ENCODE results near the gene SYNJ2. TPM values are rescaled to one million over a fixed set of nuclear protein-coding genes. Genes with fewer than 3 reads are reported as not detected.
"Not testable (repeated sequence)": the region's sequence is repeated elsewhere in the genome, so short reads cannot be mapped to it uniquely, and the experiment has no call there.

Gene SYNJ2, protein sequence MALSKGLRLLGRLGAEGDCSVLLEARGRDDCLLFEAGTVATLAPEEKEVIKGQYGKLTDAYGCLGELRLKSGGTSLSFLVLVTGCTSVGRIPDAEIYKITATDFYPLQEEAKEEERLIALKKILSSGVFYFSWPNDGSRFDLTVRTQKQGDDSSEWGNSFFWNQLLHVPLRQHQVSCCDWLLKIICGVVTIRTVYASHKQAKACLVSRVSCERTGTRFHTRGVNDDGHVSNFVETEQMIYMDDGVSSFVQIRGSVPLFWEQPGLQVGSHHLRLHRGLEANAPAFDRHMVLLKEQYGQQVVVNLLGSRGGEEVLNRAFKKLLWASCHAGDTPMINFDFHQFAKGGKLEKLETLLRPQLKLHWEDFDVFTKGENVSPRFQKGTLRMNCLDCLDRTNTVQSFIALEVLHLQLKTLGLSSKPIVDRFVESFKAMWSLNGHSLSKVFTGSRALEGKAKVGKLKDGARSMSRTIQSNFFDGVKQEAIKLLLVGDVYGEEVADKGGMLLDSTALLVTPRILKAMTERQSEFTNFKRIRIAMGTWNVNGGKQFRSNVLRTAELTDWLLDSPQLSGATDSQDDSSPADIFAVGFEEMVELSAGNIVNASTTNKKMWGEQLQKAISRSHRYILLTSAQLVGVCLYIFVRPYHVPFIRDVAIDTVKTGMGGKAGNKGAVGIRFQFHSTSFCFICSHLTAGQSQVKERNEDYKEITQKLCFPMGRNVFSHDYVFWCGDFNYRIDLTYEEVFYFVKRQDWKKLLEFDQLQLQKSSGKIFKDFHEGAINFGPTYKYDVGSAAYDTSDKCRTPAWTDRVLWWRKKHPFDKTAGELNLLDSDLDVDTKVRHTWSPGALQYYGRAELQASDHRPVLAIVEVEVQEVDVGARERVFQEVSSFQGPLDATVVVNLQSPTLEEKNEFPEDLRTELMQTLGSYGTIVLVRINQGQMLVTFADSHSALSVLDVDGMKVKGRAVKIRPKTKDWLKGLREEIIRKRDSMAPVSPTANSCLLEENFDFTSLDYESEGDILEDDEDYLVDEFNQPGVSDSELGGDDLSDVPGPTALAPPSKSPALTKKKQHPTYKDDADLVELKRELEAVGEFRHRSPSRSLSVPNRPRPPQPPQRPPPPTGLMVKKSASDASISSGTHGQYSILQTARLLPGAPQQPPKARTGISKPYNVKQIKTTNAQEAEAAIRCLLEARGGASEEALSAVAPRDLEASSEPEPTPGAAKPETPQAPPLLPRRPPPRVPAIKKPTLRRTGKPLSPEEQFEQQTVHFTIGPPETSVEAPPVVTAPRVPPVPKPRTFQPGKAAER (N-terminal part only)
- total RNA-seq: 19.2 TPM

DNA sequence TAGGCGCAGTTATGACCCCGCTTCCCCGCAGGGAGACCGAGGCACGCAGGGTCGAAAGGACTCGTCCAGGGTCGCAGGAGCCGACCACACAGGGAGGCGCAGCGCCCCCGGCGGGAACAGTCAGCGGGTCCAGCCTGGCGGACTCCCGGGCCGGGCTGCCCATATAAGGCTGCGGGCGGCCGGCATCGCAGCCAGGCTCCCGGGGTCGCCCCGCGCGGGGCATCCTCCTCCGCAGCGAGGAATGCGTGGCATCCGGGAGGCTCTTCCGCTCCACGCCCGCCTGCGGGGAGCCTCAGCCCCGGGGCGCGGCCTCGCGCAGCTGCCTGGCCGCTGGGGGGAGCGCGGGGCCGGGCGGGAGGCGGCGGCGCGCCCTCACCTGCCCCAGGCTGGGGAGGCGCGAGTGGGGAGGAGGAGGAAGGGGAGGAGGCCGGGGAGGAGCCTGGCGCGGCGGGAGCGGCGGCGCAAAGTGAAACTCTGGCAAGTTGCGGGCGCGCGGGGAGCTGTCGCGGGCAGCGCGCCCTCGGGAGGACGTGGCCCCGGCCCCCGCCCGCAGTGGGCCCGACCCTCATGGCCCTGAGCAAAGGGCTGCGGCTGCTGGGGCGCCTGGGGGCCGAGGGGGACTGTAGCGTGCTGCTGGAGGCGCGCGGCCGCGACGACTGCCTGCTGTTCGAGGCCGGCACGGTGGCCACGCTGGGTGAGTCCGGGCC lies at the start of gene SYNJ2:
TSS of gene SYNJ2 (plus strand) at position 469 of the 707 bp plus-strand sequence. CDS start at position 568, 99 bp downstream.
- Histone ChIP-seq H3K4me1 (ENCODE audit: insufficient read depth, low read length) (peaks cover 52% of the 10 kb centered on the region), H3K9me3 (ENCODE audit: low read depth, low read length) (no peaks in the 10 kb centered on the region), H3K4me3 (ENCODE audit: low read length) (peak within 1 kb of the TSS; percentile 63), H3K27me3 (ENCODE audit: insufficient read depth, low read length) (peaks cover 7% of the 10 kb centered on the region)

DNA sequence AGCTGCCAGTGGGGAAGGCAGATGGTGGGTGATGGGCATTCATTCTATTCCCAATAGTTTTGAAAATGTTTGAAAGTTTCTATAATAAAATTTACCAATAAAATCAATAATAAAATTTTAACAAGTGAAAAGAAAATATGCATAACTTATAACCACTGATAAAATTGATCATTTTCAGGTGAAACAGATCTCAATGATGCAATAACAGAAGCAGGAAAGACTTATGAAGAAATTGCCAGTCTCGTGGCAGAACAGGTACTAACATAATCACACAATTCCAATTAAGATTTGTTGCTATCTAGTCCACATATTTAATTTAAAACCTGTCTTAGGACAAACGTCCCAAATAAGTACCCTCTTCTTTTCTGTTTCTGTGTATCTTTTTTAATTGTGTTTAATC lies 45.9 kb upstream of the SYNJ2 start:
- Histone ChIP-seq H3K4me3 (ENCODE audit: low read length) (no peak overlapping the region), H3K4me1 (ENCODE audit: insufficient read depth, low read length) (no peaks in the 10 kb centered on the region), H3K9me3 (ENCODE audit: low read depth, low read length) (no peaks in the 10 kb centered on the region), H3K27me3 (ENCODE audit: insufficient read depth, low read length) (no peaks in the 10 kb centered on the region)

DNA sequence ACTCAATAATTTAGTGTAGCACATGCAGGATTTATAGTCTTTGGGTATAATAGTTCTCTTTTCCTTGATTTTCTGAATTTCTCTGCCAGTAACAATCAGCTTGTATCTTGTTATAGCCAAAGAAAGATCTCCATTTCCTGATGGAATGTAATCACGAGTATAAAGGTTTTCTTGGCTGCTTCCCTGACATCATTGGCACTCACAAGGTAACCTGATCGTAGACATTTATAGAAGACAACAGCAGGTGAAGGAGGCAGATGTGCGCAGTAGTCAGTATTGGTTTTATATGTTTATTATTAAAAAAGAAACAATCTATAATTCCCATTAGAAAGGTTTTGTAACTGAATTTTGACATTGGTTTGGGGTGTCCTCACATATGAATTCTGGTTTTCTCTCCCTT lies 44.3 kb upstream of the SYNJ2 start:
- no peaks in the 10 kb centered on the region for H3K27me3 ChIP-seq (ENCODE audit: insufficient read depth, low read length)
- H3K4me3 ChIP-seq (ENCODE audit: low read length): no peak overlapping the region
- H3K4me1 ChIP-seq (ENCODE audit: insufficient read depth, low read length): no peaks in the 10 kb centered on the region
- H3K9me3 ChIP-seq (ENCODE audit: low read depth, low read length): no peaks in the 10 kb centered on the region

DNA sequence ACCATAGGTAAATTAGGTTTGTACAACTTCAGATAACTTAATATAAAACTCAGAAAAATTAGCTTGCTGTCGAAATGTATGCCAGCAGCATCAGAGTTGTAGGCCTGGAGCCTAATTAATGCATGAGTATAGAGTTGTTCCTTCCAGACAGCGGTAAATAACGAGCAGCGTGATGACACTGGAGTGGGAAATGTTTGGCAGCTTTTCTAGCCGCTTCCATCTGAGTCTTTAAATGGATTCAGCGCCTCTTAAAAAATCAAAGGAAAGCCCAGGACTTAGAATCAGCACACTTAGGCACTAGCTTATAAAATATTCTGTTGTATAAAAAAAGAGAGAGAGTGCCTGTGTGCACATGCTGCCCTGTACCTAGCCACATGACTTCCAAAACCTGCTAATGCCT lies 43.7 kb upstream of the SYNJ2 start:
- no peaks in the 10 kb centered on the region for H3K27me3 ChIP-seq (ENCODE audit: insufficient read depth, low read length)
- H3K4me3 ChIP-seq (ENCODE audit: low read length): no peak overlapping the region
- H3K9me3 ChIP-seq (ENCODE audit: low read depth, low read length): no peaks in the 10 kb centered on the region
- H3K4me1 ChIP-seq (ENCODE audit: insufficient read depth, low read length): no peaks in the 10 kb centered on the region

DNA sequence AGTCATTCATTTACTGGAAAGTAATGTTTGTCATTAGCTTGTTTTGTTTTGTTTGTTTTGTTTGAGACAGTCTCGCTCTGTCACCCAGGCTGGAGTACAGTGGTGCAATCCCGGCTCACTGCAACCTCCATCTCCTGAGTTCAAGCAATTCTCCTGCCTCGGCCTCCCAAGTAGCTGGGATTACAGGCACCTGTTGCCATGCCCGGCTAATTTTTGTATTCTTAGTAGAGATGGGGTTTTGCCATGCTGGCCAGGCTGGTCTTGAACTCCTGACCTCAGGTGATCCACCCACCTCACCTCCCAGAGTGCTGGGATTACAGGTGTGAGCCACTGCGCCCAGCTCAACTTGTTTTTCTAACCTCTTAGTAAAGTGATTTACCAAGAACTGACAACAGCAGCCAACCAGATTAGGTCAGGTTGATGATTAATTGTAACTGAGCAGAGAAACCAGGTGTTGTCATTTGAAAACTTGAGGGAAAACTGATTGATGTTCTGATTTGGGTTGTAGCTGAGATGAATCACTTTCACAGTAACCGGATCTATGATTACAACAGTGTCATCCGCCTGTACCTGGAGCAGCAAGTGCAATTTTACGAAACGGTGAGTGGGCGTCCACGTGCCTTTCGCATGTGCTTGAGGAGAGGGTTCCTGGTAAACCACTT lies 41.2 kb upstream of the SYNJ2 start:
- H3K4me1 ChIP-seq (ENCODE audit: insufficient read depth, low read length); H3K4me3 ChIP-seq (ENCODE audit: low read length): not testable (repeated sequence)

DNA sequence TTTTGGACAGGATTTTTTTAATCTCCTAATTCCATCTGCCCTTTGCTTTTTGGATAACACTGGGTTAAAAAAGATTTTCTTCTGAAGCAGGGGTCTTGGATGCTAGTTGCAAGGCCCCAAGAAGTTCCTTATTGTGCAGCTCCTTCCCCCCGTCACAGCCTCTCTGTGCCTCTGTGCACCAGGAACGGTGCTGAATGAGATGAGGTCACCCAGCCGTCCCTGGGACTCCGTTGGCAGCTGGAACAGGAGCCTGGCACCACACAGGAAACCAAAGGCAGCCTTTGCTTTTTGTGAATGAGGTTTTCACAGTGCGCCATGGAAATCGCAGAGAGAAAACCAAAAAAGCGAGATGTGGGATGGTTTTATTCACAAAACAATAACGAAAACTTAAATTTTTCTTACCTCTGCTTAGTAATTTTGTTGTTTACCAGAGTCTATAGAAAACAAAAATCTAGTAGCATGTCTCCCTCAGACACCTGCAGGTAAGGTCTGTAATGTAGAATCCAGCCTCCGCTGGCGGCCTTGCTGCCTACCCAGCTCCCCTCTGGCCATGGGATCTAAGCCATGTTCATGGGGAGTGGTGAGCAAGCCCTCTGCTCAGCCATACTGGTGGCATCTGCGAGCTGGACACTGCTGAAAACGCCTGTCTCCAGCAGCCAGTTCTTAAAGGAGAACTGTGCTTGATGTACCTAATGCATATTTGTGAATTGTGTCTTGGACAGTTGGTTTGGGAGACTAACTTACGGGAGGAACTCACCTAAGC lies 40.4 kb upstream of the SYNJ2 start:
- no peaks in the 10 kb centered on the region for H3K9me3 ChIP-seq (ENCODE audit: low read depth, low read length)
- no peaks in the 10 kb centered on the region for H3K4me1 ChIP-seq (ENCODE audit: insufficient read depth, low read length)
- no peak overlapping the region for H3K4me3 ChIP-seq (ENCODE audit: low read length)
- no peaks in the 10 kb centered on the region for H3K27me3 ChIP-seq (ENCODE audit: insufficient read depth, low read length)

More for the DNA sequence above, 41.2 kb upstream of the SYNJ2 start:
- not testable (repeated sequence) for H3K27me3 ChIP-seq (ENCODE audit: insufficient read depth, low read length); H3K9me3 ChIP-seq (ENCODE audit: low read depth, low read length)

DNA sequence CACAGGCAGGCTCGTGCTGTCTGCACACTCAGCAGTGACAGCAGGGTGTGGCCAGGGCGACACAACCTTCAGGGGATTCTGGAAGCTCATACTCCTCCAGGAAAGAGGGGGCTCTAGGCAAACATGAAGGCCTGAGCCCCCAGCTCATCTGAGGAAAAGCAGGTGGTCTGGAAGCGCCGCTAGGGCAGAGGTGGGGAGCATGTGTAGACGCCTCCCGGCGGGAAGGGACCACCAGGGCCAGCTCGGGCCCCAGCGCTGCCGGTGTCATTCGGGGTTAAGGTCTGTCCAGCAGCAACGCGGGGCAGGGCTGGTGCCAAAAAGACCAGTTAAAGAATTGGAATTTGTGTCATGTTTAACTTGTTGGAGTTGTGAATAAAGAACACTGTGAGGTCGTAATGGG lies 39.3 kb upstream of the SYNJ2 start:
- no peaks in the 10 kb centered on the region for H3K4me1 ChIP-seq (ENCODE audit: insufficient read depth, low read length)
- no peak overlapping the region for H3K4me3 ChIP-seq (ENCODE audit: low read length)
- H3K27me3 ChIP-seq (ENCODE audit: insufficient read depth, low read length): no peaks in the 10 kb centered on the region
- H3K9me3 ChIP-seq (ENCODE audit: low read depth, low read length): no peaks in the 10 kb centered on the region

DNA sequence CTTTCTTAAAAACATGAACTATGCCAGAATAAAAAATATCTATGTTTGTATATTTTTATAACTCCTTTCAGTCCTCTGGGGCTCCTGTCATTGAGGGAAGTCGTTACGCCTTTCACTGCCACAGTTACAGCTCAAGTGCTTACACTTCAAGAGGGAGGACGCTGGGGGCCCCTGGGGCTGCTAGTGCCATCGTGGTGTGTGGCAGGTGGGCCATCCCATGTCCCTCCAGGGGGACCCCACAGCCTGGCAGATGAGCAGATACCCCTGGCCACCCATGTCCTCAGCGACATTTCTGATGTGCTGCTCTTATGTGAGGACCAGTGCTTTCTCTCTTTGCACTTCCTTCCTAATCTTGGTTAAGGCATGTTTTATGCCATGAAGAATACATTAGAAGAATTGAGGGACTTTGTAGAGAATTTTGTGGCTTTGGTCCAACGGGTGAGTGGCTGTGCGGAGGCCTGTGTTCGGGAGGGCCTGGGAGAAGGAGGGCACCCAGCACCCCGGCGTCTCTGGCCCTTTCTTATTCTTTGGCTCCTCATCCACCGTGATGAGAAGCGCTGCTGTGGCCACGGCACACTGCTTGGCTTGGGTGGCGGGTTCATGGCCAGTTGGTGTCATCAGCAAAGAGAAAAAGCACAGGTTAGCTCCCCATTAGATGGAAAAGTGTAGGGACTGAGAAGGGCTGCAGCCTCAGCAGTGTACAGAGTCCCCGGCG lies 38.3 kb upstream of the SYNJ2 start:
- Histone ChIP-seq H3K4me3 (ENCODE audit: low read length) (no peak overlapping the region), H3K4me1 (ENCODE audit: insufficient read depth, low read length) (no peaks in the 10 kb centered on the region), H3K27me3 (ENCODE audit: insufficient read depth, low read length) (no peaks in the 10 kb centered on the region), H3K9me3 (ENCODE audit: low read depth, low read length) (no peaks in the 10 kb centered on the region)

DNA sequence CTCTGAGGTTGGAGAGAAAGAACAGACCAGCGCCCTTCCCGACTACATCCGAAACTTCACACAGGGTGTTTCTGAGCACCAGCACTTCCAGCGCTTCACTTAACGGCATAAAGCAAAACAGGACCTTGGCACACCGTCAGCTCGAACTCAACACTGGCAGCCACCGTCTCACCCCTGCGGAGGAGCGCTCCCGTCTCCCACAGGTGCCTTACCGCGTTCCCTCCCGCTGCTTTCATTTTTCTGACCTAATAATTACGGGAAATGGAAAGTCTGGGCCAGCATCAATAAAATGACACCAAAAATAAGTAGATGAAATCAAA lies 37.7 kb upstream of the SYNJ2 start:
- H3K9me3 ChIP-seq (ENCODE audit: low read depth, low read length): no peaks in the 10 kb centered on the region
- H3K4me3 ChIP-seq (ENCODE audit: low read length): no peak overlapping the region
- no peaks in the 10 kb centered on the region for H3K4me1 ChIP-seq (ENCODE audit: insufficient read depth, low read length)
- H3K27me3 ChIP-seq (ENCODE audit: insufficient read depth, low read length): no peaks in the 10 kb centered on the region

DNA sequence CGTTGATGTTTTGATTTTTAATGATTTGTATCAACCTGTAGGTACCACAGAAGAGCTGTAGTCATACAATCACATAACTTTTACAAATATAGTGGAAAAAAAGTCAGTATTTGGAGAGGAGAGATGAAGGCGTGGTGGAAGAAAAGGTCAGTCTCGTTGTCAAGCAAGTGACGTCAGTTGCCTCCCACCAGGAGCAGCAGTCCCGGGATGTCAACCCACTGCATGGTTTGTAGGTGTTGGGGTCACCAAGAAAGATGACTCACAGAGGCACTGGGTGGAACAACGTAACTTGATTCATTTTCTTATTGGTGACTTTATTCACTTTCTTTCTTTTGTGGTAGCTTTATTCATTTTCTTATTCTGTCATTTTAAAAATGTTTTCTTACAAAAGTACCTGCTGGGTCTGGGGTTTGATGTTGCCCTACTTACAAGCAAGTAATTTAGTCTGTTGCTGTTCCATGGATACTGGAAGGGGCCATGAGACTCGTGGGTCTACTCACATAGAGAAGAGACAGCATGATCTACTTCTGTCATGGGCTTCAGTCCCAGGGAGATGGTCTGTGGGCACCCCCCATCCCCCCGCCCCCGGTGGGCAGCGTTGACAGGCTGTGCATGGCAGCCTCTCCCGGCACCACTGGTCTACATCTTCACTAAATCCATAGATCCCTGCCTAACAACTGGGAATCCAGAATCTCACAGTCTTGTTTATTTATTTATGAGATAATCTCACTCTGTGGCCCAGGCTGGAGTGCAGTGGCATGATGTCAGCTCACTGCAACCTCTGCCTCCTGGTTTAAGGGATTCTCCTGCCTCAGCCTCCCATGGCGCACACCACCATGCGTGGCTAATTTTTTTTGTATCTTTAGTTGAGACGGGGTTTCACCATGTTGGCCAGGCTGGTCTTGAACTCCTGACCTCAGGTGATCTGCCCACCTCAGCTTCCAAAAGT lies 36.4 kb upstream of the SYNJ2 start:
- H3K4me1 ChIP-seq (ENCODE audit: insufficient read depth, low read length): no peaks in the 10 kb centered on the region
- no peak overlapping the region for H3K4me3 ChIP-seq (ENCODE audit: low read length)
- H3K9me3 ChIP-seq (ENCODE audit: low read depth, low read length): no peaks in the 10 kb centered on the region
- no peaks in the 10 kb centered on the region for H3K27me3 ChIP-seq (ENCODE audit: insufficient read depth, low read length)

DNA sequence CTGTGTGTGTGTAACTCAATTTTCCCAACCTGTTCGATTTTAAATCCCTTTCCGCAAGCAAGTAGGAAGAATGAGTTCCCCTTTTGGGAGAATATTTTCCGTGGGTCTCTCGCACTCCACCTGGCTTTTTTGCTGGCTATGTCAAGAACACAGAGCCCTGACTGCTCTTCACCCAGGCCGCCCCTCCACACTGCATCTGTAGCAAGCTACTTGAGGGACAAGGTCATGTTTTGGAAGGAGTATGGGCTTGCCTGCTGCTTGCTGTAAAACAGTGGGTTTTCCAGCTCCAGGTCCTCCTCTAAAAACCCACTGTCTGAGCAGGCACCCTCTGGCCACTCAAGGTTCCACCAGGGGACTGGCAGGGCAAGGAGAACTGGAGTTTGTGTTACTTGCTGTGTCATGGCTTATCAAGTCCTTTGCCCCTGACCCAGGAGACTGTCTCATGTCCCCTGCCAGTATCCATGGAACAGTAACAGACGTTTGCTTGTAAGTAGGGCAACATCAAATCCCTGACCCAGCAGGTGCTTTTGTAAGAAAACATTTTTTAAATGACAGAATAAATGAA lies 35.5 kb upstream of the SYNJ2 start:
- H3K4me1 ChIP-seq (ENCODE audit: insufficient read depth, low read length): no peaks in the 10 kb centered on the region
- no peak overlapping the region for H3K4me3 ChIP-seq (ENCODE audit: low read length)
- H3K27me3 ChIP-seq (ENCODE audit: insufficient read depth, low read length): no peaks in the 10 kb centered on the region
- H3K9me3 ChIP-seq (ENCODE audit: low read depth, low read length): no peaks in the 10 kb centered on the region

Measured in mononuclear cell (primary cell).